Daoy (cell line): Measurements from ENCODE around the gene CAMK1D. TPM values are rescaled to one million over a fixed set of nuclear protein-coding genes. Genes with fewer than 3 reads are reported as not detected.

Experiments used
- DNase-seq: peaks from one replicate; pipeline ENCODE4 v3.0.0-alpha.2; 2015; ENCODE audit warnings: low read depth
- total RNA-seq: library from RNA; depleted of rRNA; stranded (reverse); fragments of >200 nt; shearing (Covaris generic); gene quantifications from 2 replicates; pipeline ENCODE4 v1.2.3, GENCODE V29; 2014

Gene CAMK1D
- total RNA-seq, 1 experiment from 2014 or later = 6.1 TPM

GRCh38 chr10:12499076-12499986 is 150.0 kb downstream of the CAMK1D start:
- peak; percentile 21 for DNase-seq

GRCh38 chr10:12500381-12501303 is 151.3 kb downstream of the CAMK1D start:
- peak; percentile 36 for DNase-seq

- no peak for DNase-seq
Measured at GRCh38 chr10:12501324-12501723, 152.0 kb downstream of the CAMK1D start.

- DNase-seq = no peak
Measured at GRCh38 chr10:12501841-12502525, 152.6 kb downstream of the CAMK1D start.

- DNase-seq = no peak
Measured at GRCh38 chr10:12502526-12503274, 153.4 kb downstream of the CAMK1D start.

- no peak for DNase-seq
Measured at GRCh38 chr10:12503311-12503710, 154.0 kb downstream of the CAMK1D start.

GRCh38 chr10:12504176-12504575 is 154.8 kb downstream of the CAMK1D start:
- DNase-seq = no peak

GRCh38 chr10:12504628-12505027 is 155.3 kb downstream of the CAMK1D start:
- DNase-seq = no peak

- no peak for DNase-seq
Measured at GRCh38 chr10:12505683-12506082, 156.3 kb downstream of the CAMK1D start.

- DNase-seq = no peak
Measured at GRCh38 chr10:12507165-12507850, 158.0 kb downstream of the CAMK1D start.

GRCh38 chr10:12508165-12508564 is 158.8 kb downstream of the CAMK1D start:
- no peak for DNase-seq

GRCh38 chr10:12509016-12509793 is 159.9 kb downstream of the CAMK1D start:
- DNase-seq = no peak

- no peak for DNase-seq
Measured at GRCh38 chr10:12509794-12510100, 160.4 kb downstream of the CAMK1D start.

GRCh38 chr10:12510501-12510941 is 161.2 kb downstream of the CAMK1D start:
- peak; percentile 46 for DNase-seq

GRCh38 chr10:12510984-12511383 is 161.6 kb downstream of the CAMK1D start:
- DNase-seq = no peak

GRCh38 chr10:12511651-12512050 is 162.3 kb downstream of the CAMK1D start:
- DNase-seq = no peak

GRCh38 chr10:12512332-12513002 is 163.1 kb downstream of the CAMK1D start:
- no peak for DNase-seq

GRCh38 chr10:12513003-12513365 is 163.6 kb downstream of the CAMK1D start:
- DNase-seq = no peak
